T-helper 1 cell treated with Interleukin-12 subunit alpha and Interleukin-12 subunit beta and Interleukin-4 antibody, amounts not matched to agents 30 ng/mL and 1 ng/mL, for 36 hours (primary cell): Measurements from ENCODE around the gene DLG3. TPM values are rescaled to one million over a fixed set of nuclear protein-coding genes. Genes with fewer than 3 reads are reported as not detected.

Source experiments
- intact Hi-C: fragments of 100-400 bp; cut with micrococcal nuclease; formaldehyde crosslinking; loops from one replicate; pipeline ENCODE4 v1.15.1; 2024
- total RNA-seq: library from RNA; stranded (reverse); gene quantifications from 2 replicates; pipeline ENCODE4 v1.2.3, GENCODE V29; 2022

The DLG3 gene
- total RNA-seq, 1 donor from 2014 or later = 21.1 TPM

GRCh38 chrX:70476166-70476933, 31.7 kb downstream of the DLG3 start:
- intact Hi-C loops = no loop called here

- intact Hi-C loops = no loop called here
Measured at GRCh38 chrX:70476934-70477733, 32.5 kb downstream of the DLG3 start.

GRCh38 chrX:70477734-70478075, 33.1 kb downstream of the DLG3 start:
- intact Hi-C loops = no loop called here

DNA sequence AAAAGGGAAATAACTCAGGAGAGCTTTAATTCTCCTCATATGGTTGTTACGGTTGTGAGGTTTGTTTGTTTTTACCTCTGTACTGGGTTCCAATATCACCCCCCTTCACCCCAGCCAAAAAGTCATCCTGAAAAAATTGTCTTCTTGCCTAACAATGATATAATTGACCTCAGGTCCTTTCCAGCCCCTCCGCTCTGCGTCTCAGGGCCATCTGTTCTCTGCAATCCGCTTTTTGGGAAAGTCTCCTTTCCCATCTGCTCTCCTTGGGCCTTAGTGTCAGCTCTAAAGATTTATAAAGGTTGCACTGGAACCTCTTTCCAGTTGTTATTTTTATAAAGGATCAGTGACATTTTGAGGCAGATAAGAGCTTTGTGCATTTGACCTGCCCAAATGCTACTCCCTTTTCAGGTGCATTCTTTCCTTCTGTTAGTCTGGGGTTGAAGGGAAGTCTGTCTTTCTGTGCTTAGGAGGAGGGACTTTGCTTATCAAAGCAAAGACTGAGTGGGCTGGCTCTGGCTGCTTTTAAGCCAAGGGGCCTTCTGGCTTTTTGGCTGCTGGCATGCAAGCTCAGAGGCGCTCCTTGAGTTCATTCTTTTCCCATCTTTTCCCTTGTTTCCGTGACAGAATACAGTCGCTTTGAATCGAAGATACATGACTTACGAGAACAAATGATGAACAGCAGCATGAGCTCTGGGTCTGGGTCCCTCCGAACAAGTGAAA, 34.1 kb downstream of the DLG3 start:
- intact Hi-C loops = no loop called here

DNA sequence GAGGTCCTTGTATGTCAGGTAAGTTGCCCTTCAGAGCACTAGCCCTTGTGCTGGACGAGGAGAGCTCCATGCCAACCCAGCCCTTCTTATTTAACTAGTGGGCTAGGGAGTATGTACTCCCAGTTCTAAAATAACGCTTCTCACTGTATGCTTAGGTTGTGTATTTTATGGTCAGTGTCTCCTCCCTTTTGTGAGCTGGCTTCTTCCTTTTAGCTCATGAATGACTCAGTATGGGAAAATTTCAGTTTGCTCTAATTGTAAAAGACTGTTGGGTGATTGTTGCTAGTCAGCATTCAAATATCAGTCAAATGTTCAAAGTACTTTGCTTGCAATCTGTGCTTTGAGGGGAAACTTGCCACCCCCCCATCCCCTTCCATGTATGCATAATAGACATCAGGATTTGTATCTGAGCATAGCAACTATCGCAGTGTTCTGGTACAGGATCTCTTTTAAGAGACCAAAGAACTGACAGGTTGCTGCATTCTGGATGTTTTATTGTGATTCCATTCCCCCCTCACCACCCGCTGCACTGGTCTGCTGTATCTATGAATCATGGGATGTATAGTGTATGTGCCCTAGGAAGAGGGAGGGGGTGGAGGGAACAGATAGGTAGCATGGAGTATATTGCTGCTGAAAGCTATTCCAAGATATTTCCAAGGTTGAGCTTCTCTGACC, 34.7 kb downstream of the DLG3 start:
- intact Hi-C loops = no loop called here

- intact Hi-C loops = no loop called here
Measured at GRCh38 chrX:70479922-70480659, 35.5 kb downstream of the DLG3 start.

DNA sequence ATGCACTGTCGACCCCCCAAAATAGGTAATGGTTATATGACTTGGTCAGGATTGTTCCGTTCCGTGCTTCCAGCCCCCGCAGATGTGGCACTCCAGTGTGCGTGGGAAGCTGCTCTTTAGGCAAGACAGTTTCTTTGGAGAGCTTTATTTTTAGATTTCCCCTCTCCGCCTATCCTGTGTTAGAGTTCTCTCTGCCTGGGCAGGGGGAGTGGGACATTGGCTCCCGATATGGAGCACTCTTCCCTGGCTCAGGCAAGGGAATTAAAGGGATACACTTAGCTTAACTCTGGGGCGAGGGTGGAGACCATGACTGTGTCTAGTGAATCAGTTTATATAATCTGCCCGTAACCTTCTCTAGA, 36.0 kb downstream of the DLG3 start:
- intact Hi-C loops = no loop called here

DNA sequence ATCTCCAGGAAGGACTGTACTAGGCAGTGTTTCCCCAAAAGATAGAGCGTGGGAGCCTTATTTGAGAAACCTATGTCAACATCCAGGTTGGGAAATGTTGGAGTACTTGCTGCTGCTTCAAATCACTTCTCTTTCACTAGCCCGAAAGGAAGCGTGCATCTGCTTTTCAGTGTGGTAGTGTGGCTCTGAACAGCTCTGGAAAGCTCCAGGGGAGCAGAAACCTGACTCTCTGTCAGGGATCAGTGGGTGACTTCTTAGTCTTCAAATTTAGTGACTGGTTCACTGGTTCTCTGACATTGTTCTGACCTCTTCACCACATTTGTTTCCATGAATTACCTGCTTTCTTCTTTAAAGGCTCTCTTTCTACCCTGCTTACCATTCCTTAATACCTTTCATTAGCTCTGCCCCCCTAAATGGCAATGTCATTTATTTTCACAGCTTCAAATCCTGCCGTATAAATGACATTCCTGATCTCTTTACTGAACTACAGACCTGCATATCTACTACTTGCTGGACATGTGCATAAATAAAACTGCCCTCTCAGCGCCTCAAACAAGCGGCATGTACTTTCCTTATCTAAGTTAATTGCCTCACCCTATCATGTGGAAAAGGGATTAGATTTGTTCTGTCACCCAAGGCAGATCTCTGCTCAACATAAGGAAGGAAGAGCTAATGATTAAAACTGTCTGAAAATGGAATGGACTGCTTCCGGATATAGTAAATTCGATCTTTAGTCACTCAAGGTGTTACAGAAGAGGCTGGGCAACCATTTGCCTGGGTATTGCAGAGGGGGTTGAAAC, 37.0 kb downstream of the DLG3 start:
- intact Hi-C loops = no loop called here

GRCh38 chrX:70482300-70482699, 37.7 kb downstream of the DLG3 start:
- intact Hi-C loops = no loop called here

- intact Hi-C loops = no loop called here
Measured at GRCh38 chrX:70485466-70485865, 40.8 kb downstream of the DLG3 start.

GRCh38 chrX:70488856-70489255, 44.2 kb downstream of the DLG3 start:
- intact Hi-C loops = no loop called here

DNA sequence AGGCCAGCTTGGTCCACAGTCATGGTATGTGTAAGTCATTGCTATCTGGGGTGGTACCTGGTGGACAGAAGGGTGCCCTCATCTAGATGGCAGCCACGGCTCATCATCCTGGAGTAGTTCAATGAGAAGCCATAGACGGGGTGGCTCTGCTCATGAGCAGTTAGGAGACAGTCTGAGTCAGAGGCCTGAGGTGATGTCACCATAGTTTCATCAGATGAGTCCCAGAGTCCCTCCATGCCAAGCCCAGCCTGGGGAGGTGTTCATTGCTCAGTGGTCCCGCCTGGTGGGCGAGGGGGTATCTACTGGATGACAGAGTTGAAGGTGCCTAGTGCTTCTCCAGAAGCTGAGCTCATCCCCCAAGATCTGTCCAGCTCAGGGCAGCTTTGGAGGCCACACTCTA, 49.8 kb downstream of the DLG3 start:
- intact Hi-C loops = no loop called here

- intact Hi-C loops = no loop called here
Measured at GRCh38 chrX:70496491-70496890, 51.9 kb downstream of the DLG3 start.

- intact Hi-C loops = no loop called here
Measured at GRCh38 chrX:70497026-70497425, 52.4 kb downstream of the DLG3 start.

DNA sequence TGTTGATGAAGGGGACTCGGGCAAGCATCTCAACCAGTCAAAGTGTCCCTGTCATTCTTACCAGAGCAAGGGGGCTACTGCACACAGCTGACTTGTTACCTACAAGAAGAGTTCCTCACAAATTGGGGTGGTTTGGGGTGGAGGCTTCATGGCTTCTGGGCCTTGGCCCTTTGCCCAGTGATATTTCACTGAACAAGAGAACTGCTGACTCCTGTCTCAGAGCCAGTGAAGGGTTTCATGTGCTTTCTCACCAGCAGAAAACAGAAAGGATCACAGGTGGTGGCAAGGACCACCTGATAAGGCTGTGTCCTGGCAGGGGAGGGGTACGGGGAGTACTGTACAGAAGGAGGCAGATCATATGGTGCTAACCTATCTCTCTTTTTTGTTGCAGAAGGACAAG, 53.5 kb downstream of the DLG3 start:
- intact Hi-C loops = no loop called here

DNA sequence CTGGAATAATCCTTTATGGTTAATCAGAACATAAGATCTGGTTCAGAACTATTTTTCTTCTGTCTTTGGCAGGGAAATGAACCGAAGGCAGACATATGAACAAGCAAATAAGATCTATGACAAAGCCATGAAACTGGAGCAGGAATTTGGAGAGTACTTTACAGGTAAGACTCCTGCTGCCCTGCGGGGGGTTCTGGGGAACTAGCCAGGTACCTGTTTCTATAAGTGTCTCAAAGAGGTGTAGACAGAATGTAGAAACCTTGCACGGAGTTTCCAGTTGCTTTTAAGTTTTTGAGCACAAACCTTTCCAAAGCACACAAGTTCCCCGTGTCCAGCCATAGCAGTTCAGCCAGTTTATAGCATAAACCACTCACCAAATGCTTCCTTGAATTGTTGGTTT, 56.2 kb downstream of the DLG3 start:
- intact Hi-C loops = no loop called here

DNA sequence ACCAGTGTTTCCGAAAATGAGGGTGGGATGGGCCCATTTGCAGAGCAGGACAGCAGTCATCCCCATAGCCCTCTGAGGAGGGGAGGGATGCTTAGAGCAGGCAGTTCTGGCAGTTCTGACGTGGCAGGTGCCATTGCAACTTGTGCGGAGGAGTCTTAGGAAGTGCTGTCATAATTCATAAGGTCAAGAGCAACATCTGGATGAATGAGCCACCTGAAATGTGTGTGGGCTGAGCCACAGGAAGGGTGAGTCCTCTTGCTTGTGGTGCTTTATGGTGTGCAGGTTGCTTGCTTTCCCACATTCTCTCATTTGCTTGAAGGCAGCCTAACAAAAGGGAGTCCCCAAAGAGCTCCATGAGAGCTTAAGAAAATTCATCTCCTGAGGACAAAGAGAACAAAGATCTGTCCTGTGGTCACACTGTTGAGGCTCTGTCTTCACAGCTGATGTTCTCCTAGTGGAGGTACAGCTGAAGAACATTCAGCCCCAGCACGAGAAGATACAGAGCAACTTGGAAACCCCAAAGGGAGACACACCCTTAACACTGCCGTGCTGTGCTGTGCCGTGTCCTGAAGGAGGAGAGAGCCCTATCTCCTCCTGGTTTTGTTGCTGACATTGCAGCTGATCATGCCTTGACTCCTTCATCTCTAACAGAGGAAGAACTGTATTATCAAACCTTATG, 60.3 kb downstream of the DLG3 start:
- intact Hi-C loops = loop anchor here (2.0 to 5.0 kb wide), 4 partner anchors 47 to 152 kb away; no protein-coding TSS in a partner anchor

- intact Hi-C loops = loop anchor here (2.0 to 5.0 kb wide), 4 partner anchors 47 to 152 kb away; no protein-coding TSS in a partner anchor
Measured at GRCh38 chrX:70505451-70505841, 60.8 kb downstream of the DLG3 start.

DNA sequence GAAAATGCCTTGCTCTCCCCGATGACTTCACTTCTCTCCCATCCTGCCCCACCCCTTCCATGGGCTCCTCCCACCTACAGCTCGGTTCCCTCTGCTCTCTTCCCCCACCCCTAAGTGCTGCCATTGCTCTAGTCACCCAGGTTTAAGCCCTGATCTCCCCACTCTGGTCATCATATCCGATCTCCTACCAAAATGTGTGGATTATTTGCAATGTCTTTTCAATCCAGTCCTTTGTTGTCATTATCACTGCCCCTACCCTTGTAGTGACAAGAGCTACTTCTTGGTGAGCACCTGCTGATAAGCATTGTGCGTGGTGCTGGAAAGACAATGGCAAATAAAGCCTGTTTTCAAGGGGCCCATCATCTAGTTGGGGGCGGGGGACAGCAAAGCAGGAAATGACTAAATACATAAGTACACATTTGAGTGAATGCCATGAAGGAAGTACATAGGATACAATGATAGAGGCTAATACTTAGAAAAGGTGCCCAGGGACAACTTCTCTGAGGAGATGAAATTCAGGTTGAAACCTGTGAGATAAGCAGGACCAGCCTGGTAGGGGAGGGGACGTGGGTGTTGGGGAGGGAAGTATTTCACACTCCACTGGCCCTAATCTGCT, 63.8 kb downstream of the DLG3 start:
- intact Hi-C loops = loop anchor here (5.0 kb wide), 3 partner anchors 44 to 149 kb away; no protein-coding TSS in a partner anchor
